Tongue (tissue), 2 donors: ENCODE measurements around the gene COMTD1. TPM values are rescaled to one million over a fixed set of nuclear protein-coding genes. Genes with fewer than 3 reads are reported as not detected.

Experiments used
- DNase-seq: peaks from one replicate; pipeline ENCODE4 v3.0.0-alpha.2; 2015
- total RNA-seq: library from RNA; depleted of rRNA; stranded (reverse); fragments of >200 nt; gene quantifications from one replicate; pipeline ENCODE4 v1.2.3, GENCODE V29; 2014

COMTD1 gene
- 14.3 TPM for total RNA-seq

GRCh38 chr10:75235375-75236177 is at the start of gene COMTD1:
TSS of gene COMTD1 (minus strand) at chr10:75235957. CDS start at chr10:75235928, 29 bp downstream.
- peak; percentile 93 for DNase-seq

- DNase-seq, result peak; percentile 89
Measured at GRCh38 chr10:75283671-75284470, 48.1 kb upstream of the COMTD1 start.

- peak; percentile 75 for DNase-seq
Measured at GRCh38 chr10:75283078-75283670, 47.4 kb upstream of the COMTD1 start.

- DNase-seq, result no peak
Measured at GRCh38 chr10:75281974-75282373, 46.2 kb upstream of the COMTD1 start.

- DNase-seq, result no peak
Measured at GRCh38 chr10:75280236-75280635, 44.5 kb upstream of the COMTD1 start.

GRCh38 chr10:75276069-75276872 is 40.5 kb upstream of the COMTD1 start:
- no peak for DNase-seq

- no peak for DNase-seq
Measured at GRCh38 chr10:75272896-75273295, 37.1 kb upstream of the COMTD1 start.

GRCh38 chr10:75272094-75272493 is 36.3 kb upstream of the COMTD1 start:
- DNase-seq, result no peak

GRCh38 chr10:75269605-75270004 is 33.8 kb upstream of the COMTD1 start:
- no peak for DNase-seq

- no peak for DNase-seq
Measured at GRCh38 chr10:75266945-75267344, 31.2 kb upstream of the COMTD1 start.

- no peak for DNase-seq
Measured at GRCh38 chr10:75265856-75266255, 30.1 kb upstream of the COMTD1 start.

GRCh38 chr10:75263806-75264205 is 28.0 kb upstream of the COMTD1 start:
- DNase-seq, result no peak

- DNase-seq, result peak; percentile 56
Measured at GRCh38 chr10:75261813-75262705, 26.3 kb upstream of the COMTD1 start.

- DNase-seq, result no peak
Measured at GRCh38 chr10:75260990-75261389, 25.2 kb upstream of the COMTD1 start.

GRCh38 chr10:75254739-75255138 is 19.0 kb upstream of the COMTD1 start:
- DNase-seq, result no peak

GRCh38 chr10:75253281-75254220 is 17.8 kb upstream of the COMTD1 start:
- DNase-seq, result no peak

GRCh38 chr10:75250934-75251333 is 15.2 kb upstream of the COMTD1 start:
- no peak for DNase-seq

- no peak for DNase-seq
Measured at GRCh38 chr10:75247797-75248196, 12.0 kb upstream of the COMTD1 start.

GRCh38 chr10:75246506-75246905 is 10.7 kb upstream of the COMTD1 start:
- no peak for DNase-seq
